ENCODE results near the gene CHST14.

Gene CHST14, protein sequence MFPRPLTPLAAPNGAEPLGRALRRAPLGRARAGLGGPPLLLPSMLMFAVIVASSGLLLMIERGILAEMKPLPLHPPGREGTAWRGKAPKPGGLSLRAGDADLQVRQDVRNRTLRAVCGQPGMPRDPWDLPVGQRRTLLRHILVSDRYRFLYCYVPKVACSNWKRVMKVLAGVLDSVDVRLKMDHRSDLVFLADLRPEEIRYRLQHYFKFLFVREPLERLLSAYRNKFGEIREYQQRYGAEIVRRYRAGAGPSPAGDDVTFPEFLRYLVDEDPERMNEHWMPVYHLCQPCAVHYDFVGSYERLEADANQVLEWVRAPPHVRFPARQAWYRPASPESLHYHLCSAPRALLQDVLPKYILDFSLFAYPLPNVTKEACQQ

DNA sequence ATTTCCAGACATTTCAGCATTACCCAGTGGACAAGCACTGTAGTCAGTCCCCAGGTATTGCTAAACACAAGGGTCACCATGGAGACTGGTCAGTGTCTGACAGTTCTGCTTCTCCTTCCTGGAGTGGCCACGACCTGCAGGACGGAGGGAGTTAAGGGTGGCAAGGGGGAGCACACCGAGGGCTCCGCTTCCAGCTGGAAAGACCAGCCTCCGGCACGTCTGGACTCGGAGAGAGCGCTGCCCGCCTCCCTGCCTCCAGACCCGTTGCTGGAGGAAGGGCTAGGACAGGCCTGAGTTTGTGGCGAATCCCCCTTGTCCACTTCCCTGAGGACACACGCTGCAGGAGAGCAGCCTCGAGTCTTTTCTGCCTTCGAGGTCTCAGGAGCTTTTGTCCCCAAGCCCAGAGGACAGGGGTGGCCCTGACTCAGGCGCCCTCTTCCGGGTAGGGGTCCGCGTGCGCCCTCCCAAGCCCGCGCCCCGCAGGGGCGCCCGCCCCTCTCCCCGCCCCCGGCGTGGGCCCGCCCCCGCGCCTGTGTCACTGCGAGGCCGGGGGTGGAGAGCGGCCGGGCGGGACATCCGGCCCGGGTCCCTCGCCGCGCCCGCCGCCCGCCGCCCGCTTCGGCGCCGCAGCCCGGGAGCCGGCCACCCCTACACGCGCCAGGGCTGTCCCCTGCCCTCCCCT is at the start of gene CHST14:
TSS of gene CHST14 (plus strand) at position 562 of the 682 bp plus-strand sequence. CDS start 230 bp downstream, outside the sequence.
- peak in 1 of 2 donors; percentile 32 for DNase-seq (ENCODE audit: low read depth in 2 of 2)

DNA sequence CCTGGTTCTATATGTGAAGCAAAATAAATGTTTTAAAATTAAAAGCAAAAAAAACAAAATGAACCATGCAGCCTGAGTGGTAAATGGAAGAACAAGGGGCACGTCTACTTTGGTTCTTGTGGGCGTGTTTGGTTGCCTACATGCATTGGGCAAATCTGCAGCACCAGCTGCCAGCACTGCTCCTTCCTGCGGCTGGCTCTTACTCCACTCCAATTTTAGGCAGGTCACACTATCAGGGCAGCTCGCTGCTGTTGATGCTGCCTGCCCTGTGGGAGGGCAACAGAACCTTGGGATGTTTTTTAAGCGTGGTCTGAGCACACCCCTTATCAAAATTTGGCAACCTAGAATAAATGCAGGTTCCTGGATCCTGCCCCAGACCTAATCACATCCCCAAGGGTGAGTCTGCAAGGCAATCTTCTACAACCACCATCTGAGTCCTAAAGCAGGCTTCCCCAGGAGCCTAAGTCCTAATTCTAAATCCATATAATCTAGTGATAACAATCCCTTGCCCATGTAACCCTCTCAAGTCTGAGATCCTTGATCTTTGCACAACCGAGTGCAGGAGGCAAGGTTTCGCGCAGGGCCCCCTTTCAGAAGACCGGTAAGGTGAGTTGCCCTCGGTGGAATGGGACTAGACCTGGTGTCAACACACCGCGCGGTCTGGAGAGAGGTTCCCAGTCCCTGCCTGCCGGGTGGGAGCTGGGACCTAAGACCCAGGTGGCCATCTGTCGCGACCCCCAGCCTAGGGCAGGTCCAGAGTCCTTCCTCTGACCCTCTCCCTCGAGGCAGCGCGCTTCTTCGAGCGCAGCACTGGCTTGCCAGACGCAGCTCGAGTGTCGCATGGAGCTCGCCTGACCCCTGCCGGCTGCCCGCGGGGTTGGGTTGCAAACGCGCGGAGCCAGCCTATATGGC is 49.3 kb upstream of the CHST14 start:
- peak; percentile 70 to 82 for DNase-seq (ENCODE audit: low read depth in 2 of 2)

DNA sequence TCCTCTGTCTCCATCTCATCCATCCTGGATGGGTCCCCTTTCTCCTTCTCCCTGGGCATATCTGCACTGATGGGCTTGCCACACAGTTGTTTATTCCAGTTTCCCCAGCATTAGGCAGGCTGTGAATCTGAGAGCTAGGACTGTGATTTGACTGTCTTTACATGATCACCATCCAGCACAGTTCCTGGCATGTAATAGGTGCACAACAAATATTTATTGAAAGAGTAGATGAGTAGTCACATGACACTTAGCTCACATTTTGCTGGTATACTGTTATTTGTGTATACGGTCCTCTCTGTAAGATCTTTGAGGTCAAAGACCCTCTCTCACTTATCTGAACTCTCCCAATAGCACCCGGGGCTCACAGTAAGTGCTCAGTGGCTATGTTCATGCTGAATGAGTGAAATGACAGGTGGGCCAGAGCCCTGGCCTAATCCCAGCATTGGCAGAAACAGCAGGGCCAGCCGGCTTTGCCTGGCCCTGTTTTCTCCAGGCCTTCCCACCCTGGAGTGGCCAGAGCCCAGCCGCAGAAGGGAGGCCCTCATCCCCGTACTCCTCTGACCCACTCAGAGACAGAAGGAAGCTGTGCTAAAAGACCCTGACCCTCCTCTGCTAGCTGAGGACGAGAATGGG is 46.2 kb upstream of the CHST14 start:
- no peak for DNase-seq (ENCODE audit: low read depth in 2 of 2)

DNA sequence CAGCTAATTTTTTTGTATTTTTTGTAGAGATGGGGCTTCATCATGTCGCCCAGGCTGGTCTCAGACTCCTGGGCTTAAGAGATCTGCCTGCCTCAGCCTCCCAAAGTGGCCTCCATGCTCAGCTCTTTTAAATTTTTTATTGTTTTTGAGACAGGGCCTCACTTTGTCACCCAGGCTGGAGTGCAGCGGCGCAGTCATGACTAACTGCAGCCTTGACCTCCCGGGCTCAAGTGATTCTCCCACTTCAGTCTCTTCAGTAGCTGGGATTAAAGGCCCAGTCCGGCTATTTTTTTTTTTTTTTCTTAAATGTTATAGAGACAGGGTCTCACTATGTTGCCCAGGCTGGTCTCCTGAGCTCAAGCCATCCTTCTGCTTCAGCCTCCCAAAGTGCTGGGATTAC is 45.1 kb upstream of the CHST14 start:
- no peak for DNase-seq (ENCODE audit: low read depth in 2 of 2)

DNA sequence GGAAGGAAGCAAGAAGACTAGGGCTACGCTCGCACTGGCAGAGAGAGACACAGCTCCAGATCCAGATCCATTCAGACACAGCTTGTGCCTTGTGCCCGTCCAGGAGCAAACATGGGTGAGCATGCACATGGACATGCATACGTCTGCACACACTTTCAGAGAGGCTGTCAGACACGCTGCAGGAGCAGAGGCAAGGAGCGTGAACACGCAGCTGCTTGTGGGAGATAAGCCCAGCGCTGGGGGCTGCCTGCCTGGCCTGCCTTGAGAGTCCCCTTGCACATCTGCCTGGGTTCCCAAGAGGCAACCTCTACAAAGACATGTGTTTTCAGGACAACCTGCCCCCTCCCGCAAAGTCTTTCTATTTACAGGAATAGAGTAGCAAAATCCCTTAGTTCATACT is 43.6 kb upstream of the CHST14 start:
- DNase-seq (ENCODE audit: low read depth in 2 of 2) = no peak

DNA sequence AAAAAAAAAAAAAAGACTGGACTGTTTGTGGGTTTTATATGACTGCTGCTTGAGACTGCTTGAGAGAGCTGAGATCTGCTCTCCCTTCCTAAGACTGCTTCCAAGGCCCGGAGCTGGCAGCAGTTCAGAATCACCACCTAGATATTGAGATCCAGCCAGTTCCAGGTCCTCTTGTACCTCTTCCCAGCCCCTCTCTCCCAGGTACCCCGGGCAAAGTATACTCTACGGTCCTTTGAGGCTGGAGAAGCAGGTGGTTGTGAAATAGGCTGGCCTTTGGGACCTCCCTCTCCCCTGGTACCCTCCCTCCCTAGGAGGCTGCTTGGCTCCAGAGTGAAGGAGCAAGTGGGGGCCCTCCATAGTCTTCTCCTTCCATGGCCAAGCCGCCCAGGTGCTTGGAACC is 42.6 kb upstream of the CHST14 start:
- no peak for DNase-seq (ENCODE audit: low read depth in 2 of 2)

DNA sequence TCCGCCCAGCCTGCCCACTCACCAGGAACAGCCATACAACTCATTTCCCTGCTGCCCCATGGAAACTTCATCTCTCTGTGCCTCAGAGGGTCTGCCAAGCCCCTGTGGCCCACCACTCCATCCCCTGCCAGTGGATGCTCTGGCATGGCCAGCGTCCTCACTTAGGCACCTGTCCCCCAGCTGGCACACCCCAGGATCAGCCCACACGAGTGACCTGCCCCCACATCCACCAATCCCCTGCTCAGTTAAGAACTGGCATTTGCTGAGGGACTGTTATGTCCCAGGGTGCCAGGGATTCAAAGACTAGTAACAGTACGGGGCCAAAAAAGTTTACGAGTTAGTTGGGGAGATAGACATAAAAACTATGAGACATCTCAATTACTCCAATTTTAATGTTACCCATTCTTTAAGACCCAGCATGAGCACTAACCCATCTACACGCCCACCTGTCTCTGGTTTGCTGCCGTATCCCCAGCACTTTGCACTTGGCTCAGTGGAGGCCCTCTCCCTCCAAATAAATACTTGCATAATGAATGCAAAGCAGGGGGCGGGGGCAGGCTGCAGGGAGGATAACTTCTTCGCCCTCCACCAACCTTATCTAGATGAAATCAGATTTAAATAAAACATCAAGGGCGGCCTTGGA is 41.6 kb upstream of the CHST14 start:
- no peak for DNase-seq (ENCODE audit: low read depth in 2 of 2)

DNA sequence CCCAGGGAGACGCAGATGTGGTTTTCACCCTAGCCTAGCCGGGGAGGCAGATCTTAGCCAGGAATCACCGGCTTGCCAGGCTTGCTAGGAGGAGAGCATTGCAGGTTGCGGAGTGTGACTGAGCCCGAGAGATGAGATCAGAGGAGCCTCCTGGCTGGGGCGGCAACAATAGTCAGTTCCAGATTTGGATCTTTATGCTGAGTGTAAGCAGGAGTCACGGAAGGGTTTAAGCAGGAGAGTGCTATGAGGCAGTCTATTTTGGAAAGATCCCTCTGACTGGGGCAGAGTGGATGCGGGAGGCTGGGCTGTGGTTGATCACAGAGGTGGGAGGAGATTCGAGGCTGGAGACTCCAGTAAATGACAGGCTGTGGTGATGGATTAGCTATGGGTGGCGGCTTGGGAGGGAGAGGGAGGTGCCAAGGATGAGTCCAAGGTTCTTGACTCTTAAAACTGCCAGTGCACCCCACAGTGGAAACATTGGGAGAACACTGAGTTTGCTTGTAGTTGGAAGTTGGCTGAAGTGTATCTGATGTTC is 40.4 kb upstream of the CHST14 start:
- no peak for DNase-seq (ENCODE audit: low read depth in 2 of 2)

DNA sequence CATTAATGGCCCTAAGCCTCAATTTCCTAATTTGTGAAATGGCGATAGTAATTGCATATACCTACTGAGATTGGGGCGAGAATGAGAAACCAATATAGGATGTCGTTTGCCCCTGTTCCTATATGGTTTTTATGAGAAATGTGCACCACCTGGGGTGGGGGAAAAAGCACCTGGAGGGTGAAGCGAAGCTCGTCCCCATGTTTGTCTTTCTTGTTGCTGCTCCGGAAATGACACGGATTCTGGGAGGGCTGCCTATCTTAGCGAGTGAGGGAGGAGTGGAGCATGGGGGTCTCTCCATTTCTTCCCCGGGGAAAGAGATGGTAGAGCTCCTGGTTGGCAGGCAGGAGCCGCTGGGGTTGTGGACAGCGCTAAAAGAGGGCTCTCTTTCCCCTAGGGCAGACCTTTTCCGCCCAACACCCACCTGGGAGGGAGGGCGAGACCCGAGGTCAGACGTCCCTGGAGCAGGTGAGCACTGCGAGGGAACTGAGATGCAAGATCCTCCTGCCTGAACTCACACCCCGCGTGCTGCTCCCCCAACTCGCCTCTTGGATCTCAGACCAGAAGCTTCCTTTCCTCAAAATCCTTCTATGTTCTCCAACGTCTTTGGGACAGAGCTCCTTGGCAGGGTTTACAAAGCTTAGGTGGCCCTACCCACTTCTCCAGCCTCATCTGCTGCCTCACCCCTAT is 35.6 kb upstream of the CHST14 start:
- no peak for DNase-seq (ENCODE audit: low read depth in 2 of 2)

DNA sequence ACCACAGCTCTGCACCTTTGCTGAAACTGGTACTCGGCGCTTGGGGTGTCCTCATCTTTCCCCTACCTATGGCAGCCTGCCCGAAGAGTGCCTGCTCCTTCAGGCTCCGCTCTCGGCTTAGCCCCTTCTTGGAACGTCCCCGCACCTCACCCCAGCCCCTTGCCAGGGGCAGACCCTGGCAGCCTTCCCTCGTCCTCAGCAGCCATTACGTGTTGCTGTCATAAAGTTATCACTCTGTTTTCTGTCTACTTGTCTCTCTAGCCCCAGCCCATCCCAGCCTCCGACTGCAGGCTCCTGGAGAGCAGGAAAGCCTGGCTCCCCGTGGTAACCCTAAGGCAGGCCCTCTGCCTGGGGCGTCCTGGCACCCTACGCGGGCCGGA is 35.1 kb upstream of the CHST14 start:
- DNase-seq (ENCODE audit: low read depth in 2 of 2) = no peak

DNA sequence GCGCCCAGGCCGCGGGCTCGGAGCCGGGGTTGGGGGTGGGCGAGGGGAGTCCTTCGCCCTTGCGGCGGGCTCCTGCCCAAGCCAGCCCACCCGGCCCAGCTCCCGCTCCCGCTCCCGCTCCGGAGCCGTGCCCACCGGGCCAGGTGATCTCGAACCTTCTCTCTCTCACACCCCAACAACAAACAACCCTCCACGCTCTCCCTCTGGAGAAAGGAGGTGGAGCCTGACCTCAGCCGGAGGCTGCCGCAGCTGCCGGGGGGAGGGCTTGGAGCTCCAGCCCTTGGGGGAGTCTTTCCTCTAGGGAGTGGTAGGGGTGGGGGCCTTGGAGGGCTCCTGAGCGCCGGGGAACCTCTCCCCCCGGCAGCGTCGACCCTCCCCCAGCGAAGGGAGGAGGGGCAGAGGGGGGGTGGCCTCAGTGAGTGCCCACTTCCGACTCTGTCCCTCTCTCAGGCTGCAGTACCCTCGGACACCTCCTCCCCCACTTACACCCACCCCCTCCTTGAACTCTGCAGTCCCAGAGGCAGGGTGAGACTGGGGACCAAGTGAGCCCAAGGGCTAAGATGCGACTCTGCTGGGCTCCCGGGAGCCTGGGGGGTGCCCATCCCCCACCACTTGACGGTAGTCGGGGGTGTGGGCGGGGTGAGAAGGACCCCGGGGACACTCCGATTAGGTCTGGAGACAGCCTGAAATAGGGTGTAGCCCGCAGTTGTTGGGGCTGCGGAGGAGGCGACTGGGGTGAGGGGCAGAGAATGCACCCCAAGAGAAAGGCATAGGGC is 34.5 kb upstream of the CHST14 start:
- DNase-seq (ENCODE audit: low read depth in 2 of 2) = no peak

DNA sequence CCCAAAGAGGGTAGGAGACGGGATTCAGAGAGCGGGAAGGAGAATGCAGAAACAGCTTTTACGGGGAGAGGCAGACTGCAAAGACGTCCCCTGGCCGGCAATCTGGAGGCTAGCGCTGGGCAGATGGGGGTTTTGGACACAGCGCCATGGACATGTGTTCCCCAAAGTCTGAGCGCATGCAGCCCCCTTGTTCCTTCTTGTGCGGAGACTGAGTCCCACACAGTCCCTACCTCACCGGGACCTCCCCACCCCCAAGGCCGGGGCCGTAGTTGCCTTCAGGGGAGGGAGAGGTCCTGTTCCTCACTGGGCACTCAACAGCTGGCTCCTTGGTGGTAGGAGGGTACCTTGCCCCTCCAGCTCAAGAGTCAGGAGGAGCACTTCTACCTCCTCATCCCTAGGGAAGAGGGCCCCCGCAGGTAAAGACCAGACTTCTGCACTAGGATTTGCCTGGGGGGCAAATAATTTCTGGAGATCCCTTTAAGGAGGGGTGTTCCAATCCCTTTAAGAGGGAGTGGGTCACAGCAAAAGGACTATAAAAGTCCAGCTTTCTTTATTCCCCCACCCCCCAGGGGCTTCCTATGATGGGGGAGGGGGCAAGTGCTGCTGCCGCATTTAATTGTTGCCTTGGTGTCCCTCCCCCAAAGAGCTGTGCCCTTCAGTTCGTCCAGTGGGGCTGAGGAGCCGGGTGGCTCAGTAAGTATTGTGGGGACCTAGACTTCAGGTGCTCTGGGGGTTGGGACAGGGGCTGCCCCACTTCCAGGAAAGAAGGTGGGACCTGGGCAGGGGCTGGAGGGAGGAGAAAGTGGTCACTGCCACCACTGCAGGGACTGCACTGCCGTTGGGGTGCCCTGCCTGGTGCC is 33.7 kb upstream of the CHST14 start:
- no peak for DNase-seq (ENCODE audit: low read depth in 2 of 2)

DNA sequence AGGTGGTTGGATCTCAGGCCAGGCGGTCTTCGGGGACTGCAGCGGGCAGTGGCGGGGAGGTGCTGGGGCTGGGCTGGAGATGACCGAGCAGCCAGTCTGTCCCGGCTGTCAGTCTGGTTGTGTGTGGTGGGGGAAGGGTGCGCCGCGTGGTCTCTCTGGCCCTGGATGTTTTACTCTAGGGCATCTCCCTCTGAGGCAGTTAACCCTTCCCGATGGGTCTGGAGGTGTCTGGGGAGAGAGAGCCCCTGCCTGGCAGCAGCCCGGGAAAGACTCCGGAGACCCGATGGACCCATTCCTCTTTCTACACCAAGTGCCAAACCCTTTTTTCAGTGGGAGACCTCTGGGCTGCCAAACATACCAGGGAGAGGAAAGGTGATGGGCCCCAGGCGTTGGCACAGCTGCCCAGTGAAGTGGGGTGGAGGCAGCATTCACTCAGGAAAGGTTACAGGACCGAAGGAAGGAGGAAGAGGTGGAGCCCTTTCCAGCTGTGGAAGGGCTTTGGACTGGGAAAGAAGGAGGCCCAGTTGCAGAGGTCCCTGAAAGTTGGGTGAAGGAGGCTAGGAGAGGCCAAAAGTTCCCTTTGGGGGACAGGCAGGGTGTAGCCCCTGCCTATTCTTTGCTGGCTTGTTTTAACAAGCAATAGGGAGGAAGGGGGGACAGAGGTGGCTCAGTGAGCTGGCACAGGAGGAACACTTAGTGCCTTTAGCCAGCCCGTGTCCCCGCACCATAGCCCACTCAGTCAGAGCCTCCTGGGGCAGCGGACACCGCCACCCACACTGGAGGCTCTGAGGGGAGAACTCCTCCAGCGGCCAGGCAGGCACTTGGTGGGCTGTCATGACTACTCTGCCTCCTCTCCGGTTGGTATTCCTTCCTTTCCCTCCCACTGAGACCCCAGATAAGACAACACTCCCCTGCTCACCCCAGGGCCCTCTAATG is 32.8 kb upstream of the CHST14 start:
- DNase-seq (ENCODE audit: low read depth in 2 of 2) = no peak

DNA sequence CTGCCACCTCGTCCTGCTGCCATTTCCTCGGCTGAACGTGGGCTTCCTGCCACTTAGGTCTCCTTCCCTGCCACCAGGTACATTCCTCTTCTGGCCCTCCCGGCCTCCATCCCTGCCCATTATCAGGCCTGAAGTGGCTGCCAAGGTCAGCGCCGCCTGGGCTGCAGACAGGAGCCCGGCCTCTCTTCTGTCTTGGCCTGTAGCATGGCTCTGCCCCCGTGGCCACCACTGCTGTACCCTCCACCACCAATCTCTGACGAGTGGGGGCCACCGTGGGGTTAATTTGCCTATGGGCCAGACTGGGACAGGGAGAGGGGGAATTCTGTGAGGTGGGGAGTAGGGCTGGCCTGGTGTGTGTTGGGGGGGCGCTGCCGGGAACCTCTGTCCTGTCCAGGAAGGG is 32.1 kb upstream of the CHST14 start:
- no peak for DNase-seq (ENCODE audit: low read depth in 2 of 2)

DNA sequence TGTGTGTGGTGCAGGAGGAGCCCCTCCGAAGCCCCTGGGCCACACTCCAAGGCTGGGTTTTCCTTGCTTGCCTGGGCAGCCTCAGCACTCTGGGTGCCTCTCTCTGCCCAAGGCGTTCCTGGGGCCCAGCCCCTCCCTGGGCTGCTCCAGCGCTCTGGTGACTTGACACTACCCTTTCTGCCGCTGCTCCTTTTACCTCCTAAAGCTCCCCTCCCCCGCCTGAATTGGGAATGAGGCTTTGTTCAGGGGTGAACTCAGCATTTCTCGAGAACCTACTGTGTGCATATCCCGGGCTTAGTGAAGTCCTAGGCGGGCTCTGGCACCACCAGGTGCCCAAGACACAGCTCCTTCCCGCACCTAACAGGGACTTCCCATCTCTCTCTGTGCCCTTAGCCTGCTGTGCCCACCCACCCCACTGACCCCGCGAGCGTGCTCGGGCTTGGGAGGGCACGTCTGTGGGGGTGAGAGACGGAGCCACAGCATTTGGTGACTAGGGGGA is 31.3 kb upstream of the CHST14 start:
- no peak for DNase-seq (ENCODE audit: low read depth in 2 of 2)

DNA sequence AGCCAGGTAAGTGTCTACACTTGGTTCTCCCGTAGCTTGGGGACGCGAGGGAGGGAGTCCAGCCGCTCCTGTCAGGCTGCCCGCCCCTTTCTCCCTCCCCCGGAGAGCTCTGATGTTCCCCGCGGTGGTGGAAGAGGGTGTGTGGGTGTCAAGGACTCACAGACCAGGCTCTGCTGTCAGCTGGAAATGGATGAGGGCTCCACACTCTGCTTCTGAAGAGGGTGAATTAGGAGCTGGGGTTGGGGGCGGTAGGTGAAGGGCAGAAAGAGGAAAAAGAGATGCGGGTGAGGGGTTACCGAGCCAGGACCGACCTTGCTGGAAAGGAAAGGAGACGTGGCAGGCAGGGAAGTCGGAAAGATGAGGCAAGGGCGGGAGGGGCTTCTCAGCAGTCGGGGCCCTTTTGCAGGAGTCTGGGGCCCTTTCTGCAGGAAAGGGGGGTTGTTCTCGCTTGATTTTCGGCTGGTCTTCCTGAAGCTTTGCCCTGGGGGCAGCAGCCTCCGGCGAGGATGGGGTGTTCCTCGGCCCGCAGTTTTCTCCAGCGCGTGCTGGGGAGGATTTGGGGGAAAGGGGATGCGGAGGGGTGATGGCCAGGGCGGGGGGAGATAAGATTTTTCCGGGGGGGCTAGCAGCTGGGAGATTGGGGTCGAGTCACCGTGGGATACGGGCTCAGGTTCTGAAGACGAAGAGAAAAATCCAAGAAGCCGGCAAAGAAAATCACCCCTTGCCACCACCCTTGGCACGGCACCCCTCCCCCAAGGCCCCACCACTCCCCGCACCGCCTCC is 30.6 kb upstream of the CHST14 start:
- no peak for DNase-seq (ENCODE audit: low read depth in 2 of 2)

All from activated CD4-positive, alpha-beta T cell treated with anti-CD3 and anti-CD28 coated beads for 24 hours (primary cell).